Colonic mucosa (tissue), 4 donors: ENCODE results near the gene FAM241B. TPM values are rescaled to one million over a fixed set of nuclear protein-coding genes. Genes with fewer than 3 reads are reported as not detected.

Experiments used
- DNase-seq: peaks from one replicate; pipeline ENCODE4 v3.0.0-alpha.2; 2020
- H3K27ac ChIP-seq: fragments of 200-600 bp; one replicate; pipeline ENCODE4 v1.8.0; 2021
- H3K27me3 ChIP-seq: fragments of 200-600 bp; one replicate; pipeline ENCODE4 v1.8.0; 2021
- H3K36me3 ChIP-seq: fragments of 200-600 bp; one replicate; pipeline ENCODE4 v1.8.0; 2021
- H3K4me1 ChIP-seq: fragments of 200-600 bp; one replicate; pipeline ENCODE4 v1.8.0; 2021; ENCODE audit warnings: mild to moderate bottlenecking
- H3K4me3 ChIP-seq: fragments of 200-600 bp; one replicate; pipeline ENCODE4 v1.8.0; 2021
- H3K9ac ChIP-seq, 2 donors: one replicate each; pipeline ENCODE4 v1.7.0; 2013; ENCODE audit warnings: control low read depth in 2 of 2, low read depth in 2 of 2, low read length in 2 of 2
- H3K9me3 ChIP-seq: fragments of 200-600 bp; one replicate; pipeline ENCODE4 v1.8.0; 2021
- intact Hi-C: fragments of 100-400 bp; cut with DNase I; formaldehyde crosslinking; loops from one replicate; pipeline ENCODE4 v1.14.1; 2022
- total RNA-seq, 2 donors: library from RNA; stranded (reverse); fragmentation: NEBNext Ultra II Directional in 1 of 2; extraction: Animal tissue kit (Norgen Biotek cat#: 25700) in 1 of 2; gene quantifications; one replicate each; pipeline ENCODE4 v1.2.1, GENCODE V29; 2021
- TF ChIP-seq, protein P1 (sequence below): fragments of 200-600 bp; IDR thresholded peaks from one replicate; pipeline ENCODE4 v1.8.0; 2022; ENCODE audit warnings: antibody characterized with exemption, mild to moderate bottlenecking
- donor health status: healthy.
- donor health status: DM: no; HTN: no; CAD: no.
- donor health status: DM: no; HTN: no; CAD: no.

Gene FAM241B
- total RNA-seq, 2 donors from 2014 or later = 4.2 to 4.5 TPM

DNA sequence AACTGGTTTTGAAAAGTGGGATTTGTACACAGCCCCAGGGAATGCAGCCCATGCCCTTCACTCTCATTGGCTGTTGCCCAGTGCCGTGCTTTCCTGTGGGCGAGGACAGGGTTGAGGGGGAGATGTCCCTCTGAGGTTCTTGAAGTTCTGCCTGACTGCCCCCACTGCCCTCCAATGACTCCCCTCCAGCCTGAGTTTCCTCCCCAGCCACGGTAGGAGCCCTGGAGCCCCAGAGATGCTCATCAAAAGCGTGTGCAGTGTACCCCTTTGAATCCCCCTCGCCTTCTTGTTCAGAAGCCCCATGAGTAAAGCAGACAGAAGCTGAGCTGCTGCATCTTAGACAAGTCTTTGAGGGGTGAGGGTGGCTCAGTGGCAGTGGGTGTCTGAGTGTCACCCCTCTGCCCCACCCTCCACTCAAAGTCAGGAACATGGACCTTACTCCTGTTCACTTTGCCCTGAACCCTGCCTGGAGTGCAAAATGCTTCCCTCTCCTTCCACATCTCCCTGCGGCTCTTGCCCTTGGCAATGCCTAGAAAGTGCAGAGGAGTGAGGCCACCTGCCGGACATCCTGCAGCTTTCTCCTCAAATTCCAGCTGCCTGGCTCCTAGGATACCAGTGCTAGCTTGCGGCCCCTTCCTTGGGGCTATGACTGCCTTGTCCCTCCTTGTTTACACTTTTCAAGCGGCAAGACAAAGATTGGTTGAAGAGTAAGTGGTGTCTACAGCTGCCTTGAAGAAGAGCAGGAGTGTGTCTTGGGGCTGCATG, 19.9 kb downstream of the FAM241B start:
- H3K9ac ChIP-seq = no peak overlapping the region
- DNase-seq = no peak
- H3K4me1 ChIP-seq = no peaks in the 10 kb centered on the region
- H3K27ac ChIP-seq = no peak overlapping the region
- TF ChIP-seq, protein P1, sequence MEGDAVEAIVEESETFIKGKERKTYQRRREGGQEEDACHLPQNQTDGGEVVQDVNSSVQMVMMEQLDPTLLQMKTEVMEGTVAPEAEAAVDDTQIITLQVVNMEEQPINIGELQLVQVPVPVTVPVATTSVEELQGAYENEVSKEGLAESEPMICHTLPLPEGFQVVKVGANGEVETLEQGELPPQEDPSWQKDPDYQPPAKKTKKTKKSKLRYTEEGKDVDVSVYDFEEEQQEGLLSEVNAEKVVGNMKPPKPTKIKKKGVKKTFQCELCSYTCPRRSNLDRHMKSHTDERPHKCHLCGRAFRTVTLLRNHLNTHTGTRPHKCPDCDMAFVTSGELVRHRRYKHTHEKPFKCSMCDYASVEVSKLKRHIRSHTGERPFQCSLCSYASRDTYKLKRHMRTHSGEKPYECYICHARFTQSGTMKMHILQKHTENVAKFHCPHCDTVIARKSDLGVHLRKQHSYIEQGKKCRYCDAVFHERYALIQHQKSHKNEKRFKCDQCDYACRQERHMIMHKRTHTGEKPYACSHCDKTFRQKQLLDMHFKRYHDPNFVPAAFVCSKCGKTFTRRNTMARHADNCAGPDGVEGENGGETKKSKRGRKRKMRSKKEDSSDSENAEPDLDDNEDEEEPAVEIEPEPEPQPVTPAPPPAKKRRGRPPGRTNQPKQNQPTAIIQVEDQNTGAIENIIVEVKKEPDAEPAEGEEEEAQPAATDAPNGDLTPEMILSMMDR = no peak
- H3K4me3 ChIP-seq = no peak overlapping the region
- intact Hi-C loops = loop anchor here (10.0 kb wide), 1 partner anchor 265 kb away; no protein-coding TSS in a partner anchor
- no peaks in the 10 kb centered on the region for H3K27me3 ChIP-seq
- no peaks in the 10 kb centered on the region for H3K9me3 ChIP-seq
- H3K36me3 ChIP-seq = no peaks in the 10 kb centered on the region

DNA sequence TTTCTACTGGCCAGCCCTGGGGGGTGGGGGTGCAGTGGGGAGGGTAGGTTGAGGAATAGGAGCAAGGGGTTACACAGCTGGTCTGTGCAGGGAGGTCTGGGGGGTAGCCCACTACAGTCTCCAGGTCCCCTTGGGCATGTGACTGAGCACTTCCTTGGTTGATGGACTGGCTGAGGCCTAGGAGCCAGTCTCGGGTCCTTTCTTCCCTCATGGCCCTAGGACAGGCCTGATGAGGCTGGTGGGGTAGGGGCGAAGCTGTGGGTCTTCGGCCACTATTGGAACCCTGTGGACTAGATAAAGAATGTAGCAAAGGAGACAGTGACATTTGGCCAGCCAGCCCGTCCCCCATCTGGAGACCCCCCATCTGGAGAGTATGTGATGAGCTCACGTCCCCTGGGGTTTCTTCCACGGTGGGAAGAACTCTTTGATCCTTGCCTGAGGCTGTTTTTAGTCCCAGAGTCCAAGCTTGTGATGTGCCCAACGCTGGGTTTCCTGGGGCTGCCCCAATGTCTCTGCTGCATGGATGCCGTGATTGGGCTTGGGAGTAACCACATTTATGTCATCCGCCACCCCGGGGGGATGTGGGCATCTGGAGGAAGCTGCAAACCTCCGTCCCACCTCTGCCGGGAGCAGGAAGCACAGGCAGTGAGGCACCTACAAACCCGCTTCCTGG, 20.7 kb downstream of the FAM241B start:
- DNase-seq = no peak
- Histone ChIP-seq H3K9ac (no peak overlapping the region), H3K9me3 (no peaks in the 10 kb centered on the region), H3K4me3 (no peak overlapping the region), H3K27ac (no peak overlapping the region), H3K36me3 (no peaks in the 10 kb centered on the region), H3K27me3 (no peaks in the 10 kb centered on the region), H3K4me1 (no peaks in the 10 kb centered on the region)
- TF ChIP-seq, protein P1 = no peak
- intact Hi-C loops = no loop called here

DNA sequence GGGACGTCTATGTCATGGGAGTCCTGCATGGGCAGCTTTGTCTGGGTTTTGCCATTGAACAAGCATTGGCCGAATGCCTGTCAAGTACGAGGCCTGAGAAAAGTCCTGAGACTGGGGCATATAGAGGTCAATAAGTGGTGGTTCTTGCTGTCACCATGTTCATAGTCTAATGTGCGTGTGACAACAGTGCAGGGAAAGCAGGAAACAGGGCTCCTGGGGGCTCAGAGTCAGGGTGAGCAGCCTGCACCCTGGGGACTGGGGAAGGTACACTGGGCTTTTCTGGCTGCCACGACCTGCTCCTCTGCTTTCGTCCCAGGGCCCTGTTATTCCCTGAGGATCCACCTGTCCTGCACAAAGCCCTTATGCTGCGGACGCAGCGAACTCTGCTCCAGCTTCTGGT, 21.3 kb downstream of the FAM241B start:
- TF ChIP-seq, protein P1 = no peak
- Histone ChIP-seq H3K9me3 (no peaks in the 10 kb centered on the region), H3K4me1 (no peaks in the 10 kb centered on the region), H3K27me3 (no peaks in the 10 kb centered on the region), H3K9ac (no peak overlapping the region), H3K4me3 (no peak overlapping the region), H3K27ac (no peak overlapping the region), H3K36me3 (no peaks in the 10 kb centered on the region)
- intact Hi-C loops = no loop called here
- no peak for DNase-seq

DNA sequence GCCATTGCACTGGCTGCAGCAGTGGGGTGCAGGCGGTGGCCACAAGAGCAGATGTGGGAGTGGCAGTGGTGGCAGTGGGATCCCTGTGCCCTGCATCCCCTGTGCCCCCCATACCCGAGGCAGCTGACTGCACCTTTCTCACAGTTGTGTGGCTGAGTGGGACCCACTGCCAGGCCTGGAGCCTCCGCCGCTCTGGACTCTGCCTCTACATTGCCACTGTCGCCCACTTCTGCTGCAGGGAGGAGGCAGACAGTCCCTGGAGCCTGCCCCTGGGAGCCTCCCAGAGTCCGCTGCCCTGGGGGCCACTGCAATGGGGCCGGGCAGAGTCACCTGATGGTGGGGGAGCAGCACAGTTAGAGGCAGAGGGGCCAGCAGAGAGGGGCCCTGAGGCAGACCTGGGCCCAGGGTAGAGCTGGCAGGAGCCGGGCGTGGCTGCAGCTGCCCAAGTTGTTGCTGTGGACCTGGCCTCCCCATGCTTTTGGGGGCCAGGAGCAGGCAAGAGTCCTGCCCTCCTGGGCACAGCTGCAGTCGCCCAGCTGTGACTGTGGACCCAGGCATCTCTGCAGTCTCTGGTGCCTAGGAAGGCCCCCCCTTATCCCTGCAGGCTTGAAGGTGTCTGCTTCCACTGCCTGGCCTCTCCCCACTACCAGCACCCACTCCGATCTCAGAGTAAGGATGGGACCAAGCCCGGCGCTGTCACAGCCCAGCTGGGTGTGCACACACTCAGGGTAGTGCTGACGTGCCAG, 22.2 kb downstream of the FAM241B start:
- DNase-seq = no peak
- H3K27ac ChIP-seq = no peak overlapping the region
- H3K9me3 ChIP-seq = no peaks in the 10 kb centered on the region
- TF ChIP-seq, protein P1 = no peak
- H3K9ac ChIP-seq = no peak overlapping the region
- H3K36me3 ChIP-seq = no peaks in the 10 kb centered on the region
- intact Hi-C loops = no loop called here
- H3K4me1 ChIP-seq = no peaks in the 10 kb centered on the region
- H3K4me3 ChIP-seq = no peak overlapping the region
- H3K27me3 ChIP-seq = no peaks in the 10 kb centered on the region

DNA sequence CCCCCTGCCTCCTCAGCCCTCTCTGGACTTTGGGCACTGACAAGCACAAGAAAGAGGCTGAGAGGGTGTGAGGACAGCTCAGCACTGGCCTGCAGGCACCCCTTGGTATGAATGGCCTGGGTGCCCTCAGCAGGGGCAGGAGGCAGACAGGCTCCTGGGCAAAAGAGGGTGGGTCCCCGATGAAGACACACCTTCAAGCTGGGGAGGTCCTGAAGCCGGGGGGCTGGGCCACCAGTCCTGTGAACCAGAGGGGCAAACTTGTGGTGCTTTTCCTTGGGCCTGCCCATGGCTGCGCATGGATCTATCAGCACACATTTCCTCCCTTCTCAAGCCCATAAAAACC, 22.8 kb downstream of the FAM241B start:
- Histone ChIP-seq H3K4me1 (no peaks in the 10 kb centered on the region), H3K9me3 (no peaks in the 10 kb centered on the region), H3K9ac (no peak overlapping the region), H3K27me3 (no peaks in the 10 kb centered on the region), H3K36me3 (no peaks in the 10 kb centered on the region), H3K4me3 (no peak overlapping the region), H3K27ac (no peak overlapping the region)
- TF ChIP-seq, protein P1 = no peak
- DNase-seq = no peak
- intact Hi-C loops = no loop called here
